HEK293 (cell line): ENCODE data around the gene PPP2R3A.

Experiments used
- CTCF ChIA-PET: fragments of 350-600 bp; formaldehyde crosslinking; extraction: SDS; loops from one replicate; lab custom pipeline; 2021; ENCODE audit warnings: antibody characterized with exemption; lab: Yijun Ruan, JAX
- POLR2A ChIA-PET: fragments of 300-600 bp; formaldehyde crosslinking; extraction: SDS; loops from one replicate; lab custom pipeline; 2020; ENCODE audit warnings: antibody characterized with exemption, inconsistent platforms; lab: Yijun Ruan, JAX
- H3K27ac ChIP-seq: fragments of 200-500 bp; sonication (Bioruptor generic); 2 replicates; pipeline ENCODE4 v1.5.1; 2014; ENCODE audit warnings: low read depth, low read length, control low read depth, inconsistent platforms; ENCODE audit errors: extremely low read depth
- H3K36me3 ChIP-seq, 2 experiments: fragments of 200-500 bp in 1 of 2; sonication (Bioruptor generic) in 1 of 2; 1 replicate in 1 of 2; 2 replicates in 1 of 2; pipeline ENCODE4 v1.5.1; 2014 to 2017; ENCODE audit warnings: inconsistent platforms in 2 of 2, low read length in 2 of 2; ENCODE audit not compliant: control insufficient read depth in 2 of 2, insufficient read depth in 1 of 2
- H3K4me1 ChIP-seq: fragments of 200-500 bp; sonication (Bioruptor generic); 2 replicates; pipeline ENCODE4 v1.5.1; 2014; ENCODE audit warnings: mild to moderate bottlenecking, low read length, inconsistent platforms; ENCODE audit not compliant: control insufficient read depth, insufficient read depth
- H3K4me3 ChIP-seq: 2 replicates; pipeline ENCODE4 v1.5.1; 2011; ENCODE audit warnings: low read depth, mild to moderate bottlenecking, control low read depth, low read length, moderate library complexity
- H3K9me3 ChIP-seq: fragments of 200-500 bp; sonication (Bioruptor generic); 2 replicates; pipeline ENCODE4 v1.5.1; 2014; ENCODE audit warnings: low read depth, low read length, inconsistent platforms; ENCODE audit not compliant: control insufficient read depth, insufficient read depth
- BCL11A ChIP-seq: fragments of 450-650 bp; formaldehyde crosslinking; IDR thresholded peaks from 2 replicates; pipeline ENCODE4 v1.5.1; 2016; ENCODE audit warnings: low read depth, missing biosample characterization, missing genetic modification characterization
- BCL11B ChIP-seq: fragments of 450-650 bp; formaldehyde crosslinking; IDR thresholded peaks from 2 replicates; pipeline ENCODE4 v1.5.1; 2016; ENCODE audit warnings: low read depth, missing biosample characterization, missing genetic modification characterization
- GLIS1 ChIP-seq: fragments of 450-650 bp; formaldehyde crosslinking; IDR thresholded peaks from 2 replicates; pipeline ENCODE4 v1.5.1; 2016; ENCODE audit warnings: missing biosample characterization, missing genetic modification characterization
- MEIS1 ChIP-seq: sonication (generic); formaldehyde crosslinking; IDR thresholded peaks from 2 replicates; pipeline ENCODE4 v1.8.1; 2022; ENCODE audit warnings: missing genetic modification reagents, mild to moderate bottlenecking, borderline replicate concordance
- SCRT2 ChIP-seq: fragments of 450-650 bp; formaldehyde crosslinking; IDR thresholded peaks from 2 replicates; pipeline ENCODE4 v1.5.1; 2016; ENCODE audit warnings: missing biosample characterization, missing genetic modification characterization
- WT1 ChIP-seq: fragments of 450-650 bp; formaldehyde crosslinking; IDR thresholded peaks from 2 replicates; pipeline ENCODE4 v1.5.1; 2016; ENCODE audit warnings: missing biosample characterization, missing genetic modification characterization
- ZBTB20 ChIP-seq: fragments of 450-650 bp; formaldehyde crosslinking; IDR thresholded peaks from 2 replicates; pipeline ENCODE4 v1.5.1; 2016; ENCODE audit warnings: missing biosample characterization, missing genetic modification characterization
- ZFHX2 ChIP-seq: fragments of 450-650 bp; formaldehyde crosslinking; conservative IDR thresholded peaks from 2 replicates; pipeline ENCODE4 v1.5.1; 2016; ENCODE audit warnings: missing biosample characterization, missing genetic modification characterization
- ZNF132 ChIP-seq: fragments of 450-650 bp; formaldehyde crosslinking; IDR thresholded peaks from 2 replicates; pipeline ENCODE4 v1.5.1; 2017; ENCODE audit warnings: missing biosample characterization, missing genetic modification characterization, borderline replicate concordance
- ZNF155 ChIP-seq: fragments of 450-650 bp; formaldehyde crosslinking; IDR thresholded peaks from 2 replicates; pipeline ENCODE4 v1.5.1; 2016; ENCODE audit warnings: missing biosample characterization, missing genetic modification characterization
- ZNF19 ChIP-seq: fragments of 450-650 bp; formaldehyde crosslinking; IDR thresholded peaks from 2 replicates; pipeline ENCODE4; 2016; ENCODE audit warnings: missing biosample characterization, missing genetic modification characterization, low read depth
- ZNF214 ChIP-seq: fragments of 450-650 bp; formaldehyde crosslinking; IDR thresholded peaks from 2 replicates; pipeline ENCODE4 v1.5.1; 2017; ENCODE audit warnings: missing biosample characterization, mild to moderate bottlenecking, missing genetic modification characterization, borderline replicate concordance
- ZNF280C ChIP-seq: fragments of 450-650 bp; formaldehyde crosslinking; IDR thresholded peaks from 2 replicates; pipeline ENCODE4 v1.5.1; 2016; ENCODE audit warnings: missing biosample characterization, missing genetic modification characterization
- ZNF423 ChIP-seq: fragments of 450-650 bp; formaldehyde crosslinking; IDR thresholded peaks from 2 replicates; pipeline ENCODE4 v1.5.1; 2016; ENCODE audit warnings: missing biosample characterization, missing genetic modification characterization
- ZNF510 ChIP-seq: fragments of 450-650 bp; formaldehyde crosslinking; IDR thresholded peaks from 2 replicates; pipeline ENCODE4 v1.5.1; 2018; ENCODE audit warnings: mild to moderate bottlenecking, missing genetic modification characterization, missing biosample characterization; ENCODE audit not compliant: insufficient replicate concordance
- ZNF514 ChIP-seq: fragments of 450-650 bp; formaldehyde crosslinking; IDR thresholded peaks from 2 replicates; pipeline ENCODE4 v1.5.1; 2016; ENCODE audit warnings: missing biosample characterization, missing genetic modification characterization
- ZNF571 ChIP-seq: fragments of 450-650 bp; formaldehyde crosslinking; IDR thresholded peaks from 2 replicates; pipeline ENCODE4 v1.5.0; 2017; ENCODE audit warnings: missing biosample characterization, missing genetic modification characterization
- ZNF639 ChIP-seq: fragments of 450-650 bp; formaldehyde crosslinking; IDR thresholded peaks from 2 replicates; pipeline ENCODE4 v1.5.1; 2016; ENCODE audit warnings: missing biosample characterization, missing genetic modification characterization
- TF ChIP-seq, protein P1 (sequence below): fragments of 450-650 bp; formaldehyde crosslinking; IDR thresholded peaks from 2 replicates; pipeline ENCODE4 v1.5.1; 2017; ENCODE audit warnings: missing biosample characterization, mild to moderate bottlenecking, missing genetic modification characterization, moderate library complexity
- TF ChIP-seq, protein P2 (sequence below): fragments of 450-650 bp; formaldehyde crosslinking; IDR thresholded peaks from 2 replicates; pipeline ENCODE4 v1.5.1; 2017; ENCODE audit warnings: missing biosample characterization, missing genetic modification characterization
- TF ChIP-seq, protein P3 (sequence below): fragments of 450-650 bp; formaldehyde crosslinking; IDR thresholded peaks from 2 replicates; pipeline ENCODE4 v1.5.1; 2016; ENCODE audit warnings: missing biosample characterization, missing genetic modification characterization, low read depth
- TF ChIP-seq, protein P4 (sequence below): fragments of 450-650 bp; formaldehyde crosslinking; conservative IDR thresholded peaks from 2 replicates; pipeline ENCODE4 v1.5.1; 2016; ENCODE audit warnings: low read depth, missing biosample characterization, missing genetic modification characterization

Gene PPP2R3A

GRCh38 chr3:136136454-136136853, 170.9 kb downstream of the PPP2R3A start (continued):
- TF ChIP-seq ZNF214 (tag by site-specific recombination) (no peak), ZNF571 (tag by site-specific recombination) (no peak), ZNF510 (no peak), BCL11B (tag by site-specific recombination) (no peak), GLIS1 (no peak), ZNF132 (tag by site-specific recombination) (no peak)
- TF ChIP-seq, protein P1, sequence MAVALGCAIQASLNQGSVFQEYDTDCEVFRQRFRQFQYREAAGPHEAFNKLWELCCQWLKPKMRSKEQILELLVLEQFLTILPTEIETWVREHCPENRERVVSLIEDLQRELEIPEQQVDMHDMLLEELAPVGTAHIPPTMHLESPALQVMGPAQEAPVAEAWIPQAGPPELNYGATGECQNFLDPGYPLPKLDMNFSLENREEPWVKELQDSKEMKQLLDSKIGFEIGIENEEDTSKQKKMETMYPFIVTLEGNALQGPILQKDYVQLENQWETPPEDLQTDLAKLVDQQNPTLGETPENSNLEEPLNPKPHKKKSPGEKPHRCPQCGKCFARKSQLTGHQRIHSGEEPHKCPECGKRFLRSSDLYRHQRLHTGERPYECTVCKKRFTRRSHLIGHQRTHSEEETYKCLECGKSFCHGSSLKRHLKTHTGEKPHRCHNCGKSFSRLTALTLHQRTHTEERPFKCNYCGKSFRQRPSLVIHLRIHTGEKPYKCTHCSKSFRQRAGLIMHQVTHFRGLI (tag by site-specific recombination), result no peak
- TF ChIP-seq, protein P2, sequence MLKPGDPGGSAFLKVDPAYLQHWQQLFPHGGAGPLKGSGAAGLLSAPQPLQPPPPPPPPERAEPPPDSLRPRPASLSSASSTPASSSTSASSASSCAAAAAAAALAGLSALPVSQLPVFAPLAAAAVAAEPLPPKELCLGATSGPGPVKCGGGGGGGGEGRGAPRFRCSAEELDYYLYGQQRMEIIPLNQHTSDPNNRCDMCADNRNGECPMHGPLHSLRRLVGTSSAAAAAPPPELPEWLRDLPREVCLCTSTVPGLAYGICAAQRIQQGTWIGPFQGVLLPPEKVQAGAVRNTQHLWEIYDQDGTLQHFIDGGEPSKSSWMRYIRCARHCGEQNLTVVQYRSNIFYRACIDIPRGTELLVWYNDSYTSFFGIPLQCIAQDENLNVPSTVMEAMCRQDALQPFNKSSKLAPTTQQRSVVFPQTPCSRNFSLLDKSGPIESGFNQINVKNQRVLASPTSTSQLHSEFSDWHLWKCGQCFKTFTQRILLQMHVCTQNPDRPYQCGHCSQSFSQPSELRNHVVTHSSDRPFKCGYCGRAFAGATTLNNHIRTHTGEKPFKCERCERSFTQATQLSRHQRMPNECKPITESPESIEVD (tag by site-specific recombination), result no peak

DNA sequence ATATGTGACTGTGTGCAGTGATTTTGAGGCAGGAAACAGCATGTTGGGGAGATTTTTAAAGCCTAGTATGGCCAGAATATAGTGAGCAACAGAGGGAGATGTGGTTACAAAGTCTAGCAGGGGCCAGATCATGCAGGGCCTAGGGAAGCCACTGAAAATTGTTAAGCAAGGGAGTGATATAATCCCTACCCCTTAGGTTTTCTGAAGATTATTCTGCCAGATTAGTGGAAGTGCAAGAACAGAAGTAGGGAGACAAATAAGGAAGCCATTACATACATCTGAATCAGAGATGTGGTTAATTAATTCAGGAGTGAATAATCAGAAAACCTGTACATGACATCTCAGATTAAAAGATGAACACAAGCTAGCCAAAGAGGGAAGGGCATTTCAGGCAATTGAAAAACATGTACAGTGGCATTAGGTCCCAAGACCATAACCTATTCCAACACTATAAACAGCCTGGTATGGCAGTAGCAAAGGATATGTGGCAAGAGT, 175.8 kb downstream of the PPP2R3A start:
- no peaks in the 10 kb centered on the region for H3K4me1 ChIP-seq
- peaks cover 0 to 9% of the 10 kb centered on the region in 2 experiments; a peak in 1 of 3 replicates for H3K36me3 ChIP-seq
- CTCF ChIA-PET, result interaction anchor here (0.6 kb wide), 1 partner anchor 68 kb away, joined by 3 read pairs; no protein-coding TSS in a partner anchor
- H3K27ac ChIP-seq, result no peak overlapping the region
- POLR2A ChIA-PET, result no interaction called here
- no peaks in the 10 kb centered on the region for H3K9me3 ChIP-seq
- H3K4me3 ChIP-seq, result no peak overlapping the region
- TF ChIP-seq, protein P3, sequence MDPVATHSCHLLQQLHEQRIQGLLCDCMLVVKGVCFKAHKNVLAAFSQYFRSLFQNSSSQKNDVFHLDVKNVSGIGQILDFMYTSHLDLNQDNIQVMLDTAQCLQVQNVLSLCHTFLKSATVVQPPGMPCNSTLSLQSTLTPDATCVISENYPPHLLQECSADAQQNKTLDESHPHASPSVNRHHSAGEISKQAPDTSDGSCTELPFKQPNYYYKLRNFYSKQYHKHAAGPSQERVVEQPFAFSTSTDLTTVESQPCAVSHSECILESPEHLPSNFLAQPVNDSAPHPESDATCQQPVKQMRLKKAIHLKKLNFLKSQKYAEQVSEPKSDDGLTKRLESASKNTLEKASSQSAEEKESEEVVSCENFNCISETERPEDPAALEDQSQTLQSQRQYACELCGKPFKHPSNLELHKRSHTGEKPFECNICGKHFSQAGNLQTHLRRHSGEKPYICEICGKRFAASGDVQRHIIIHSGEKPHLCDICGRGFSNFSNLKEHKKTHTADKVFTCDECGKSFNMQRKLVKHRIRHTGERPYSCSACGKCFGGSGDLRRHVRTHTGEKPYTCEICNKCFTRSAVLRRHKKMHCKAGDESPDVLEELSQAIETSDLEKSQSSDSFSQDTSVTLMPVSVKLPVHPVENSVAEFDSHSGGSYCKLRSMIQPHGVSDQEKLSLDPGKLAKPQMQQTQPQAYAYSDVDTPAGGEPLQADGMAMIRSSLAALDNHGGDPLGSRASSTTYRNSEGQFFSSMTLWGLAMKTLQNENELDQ (tag by site-specific recombination), result no peak
- TF ChIP-seq ZNF280C (tag by site-specific recombination) (no peak), ZNF423 (tag by site-specific recombination) (no peak), ZNF155 (tag by site-specific recombination) (no peak), ZNF639 (tag by site-specific recombination) (no peak), ZBTB20 (tag by site-specific recombination) (no peak), ZNF514 (no peak), WT1 (tag by site-specific recombination) (no peak), MEIS1 (CRISPR knock-in tag) (no peak), ZFHX2 (tag by site-specific recombination) (no peak), SCRT2 (no peak), ZNF19 (no peak), BCL11A (tag by site-specific recombination) (no peak)
- TF ChIP-seq, protein P4, sequence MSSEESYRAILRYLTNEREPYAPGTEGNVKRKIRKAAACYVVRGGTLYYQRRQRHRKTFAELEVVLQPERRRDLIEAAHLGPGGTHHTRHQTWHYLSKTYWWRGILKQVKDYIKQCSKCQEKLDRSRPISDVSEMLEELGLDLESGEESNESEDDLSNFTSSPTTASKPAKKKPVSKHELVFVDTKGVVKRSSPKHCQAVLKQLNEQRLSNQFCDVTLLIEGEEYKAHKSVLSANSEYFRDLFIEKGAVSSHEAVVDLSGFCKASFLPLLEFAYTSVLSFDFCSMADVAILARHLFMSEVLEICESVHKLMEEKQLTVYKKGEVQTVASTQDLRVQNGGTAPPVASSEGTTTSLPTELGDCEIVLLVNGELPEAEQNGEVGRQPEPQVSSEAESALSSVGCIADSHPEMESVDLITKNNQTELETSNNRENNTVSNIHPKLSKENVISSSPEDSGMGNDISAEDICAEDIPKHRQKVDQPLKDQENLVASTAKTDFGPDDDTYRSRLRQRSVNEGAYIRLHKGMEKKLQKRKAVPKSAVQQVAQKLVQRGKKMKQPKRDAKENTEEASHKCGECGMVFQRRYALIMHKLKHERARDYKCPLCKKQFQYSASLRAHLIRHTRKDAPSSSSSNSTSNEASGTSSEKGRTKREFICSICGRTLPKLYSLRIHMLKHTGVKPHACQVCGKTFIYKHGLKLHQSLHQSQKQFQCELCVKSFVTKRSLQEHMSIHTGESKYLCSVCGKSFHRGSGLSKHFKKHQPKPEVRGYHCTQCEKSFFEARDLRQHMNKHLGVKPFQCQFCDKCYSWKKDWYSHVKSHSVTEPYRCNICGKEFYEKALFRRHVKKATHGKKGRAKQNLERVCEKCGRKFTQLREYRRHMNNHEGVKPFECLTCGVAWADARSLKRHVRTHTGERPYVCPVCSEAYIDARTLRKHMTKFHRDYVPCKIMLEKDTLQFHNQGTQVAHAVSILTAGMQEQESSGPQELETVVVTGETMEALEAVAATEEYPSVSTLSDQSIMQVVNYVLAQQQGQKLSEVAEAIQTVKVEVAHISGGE, result no peak
- TF ChIP-seq, protein P2 (tag by site-specific recombination), result no peak
